D341Med (cell line): ENCODE measurements around the gene PRMT7.

ENCODE experiments used
- DNase-seq: peaks from one replicate; pipeline ENCODE4 v3.0.0; 2012; ENCODE audit warnings: low spot score

PRMT7 gene

GRCh38 chr16:68306633-68307032, 4.2 kb upstream of the PRMT7 start:
- DNase-seq: no peak

DNA sequence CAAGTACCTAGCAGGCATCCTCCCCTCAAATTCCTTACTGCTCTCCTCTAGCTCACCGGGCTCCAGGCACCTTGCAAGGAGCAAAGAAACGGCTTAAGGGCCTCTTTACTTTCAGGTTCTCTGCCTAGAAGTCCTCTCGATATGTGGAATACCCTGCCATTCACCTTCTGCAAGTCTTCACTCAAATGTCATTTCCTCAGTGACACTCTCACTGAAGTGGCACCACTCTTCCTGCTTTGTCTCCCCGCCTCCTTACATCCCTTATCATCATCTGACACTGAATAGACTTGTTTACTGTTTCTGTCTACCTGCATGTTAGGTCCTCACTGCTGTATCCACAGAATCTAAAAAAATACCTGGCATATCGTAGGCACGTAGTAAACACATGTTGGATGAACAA, 1.0 kb upstream of the PRMT7 start:
- DNase-seq: no peak

DNA sequence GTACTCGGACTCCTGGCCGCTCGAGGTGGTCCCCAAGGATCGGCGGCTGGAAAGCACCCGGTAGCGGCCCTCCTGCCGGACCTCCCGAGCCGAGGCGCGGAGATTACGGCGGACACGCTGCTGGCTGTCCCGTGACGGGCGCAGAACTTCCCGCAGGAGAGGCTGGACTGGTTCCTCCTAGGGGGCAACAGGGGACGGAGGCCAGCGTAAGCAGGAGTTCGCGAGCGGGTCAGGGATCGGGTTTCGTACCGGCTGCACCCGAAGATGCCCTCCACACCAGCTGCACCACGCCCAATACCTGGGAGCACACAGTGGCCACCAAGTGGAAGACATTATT, 414 bp upstream of the PRMT7 start:
- DNase-seq: no peak

DNA sequence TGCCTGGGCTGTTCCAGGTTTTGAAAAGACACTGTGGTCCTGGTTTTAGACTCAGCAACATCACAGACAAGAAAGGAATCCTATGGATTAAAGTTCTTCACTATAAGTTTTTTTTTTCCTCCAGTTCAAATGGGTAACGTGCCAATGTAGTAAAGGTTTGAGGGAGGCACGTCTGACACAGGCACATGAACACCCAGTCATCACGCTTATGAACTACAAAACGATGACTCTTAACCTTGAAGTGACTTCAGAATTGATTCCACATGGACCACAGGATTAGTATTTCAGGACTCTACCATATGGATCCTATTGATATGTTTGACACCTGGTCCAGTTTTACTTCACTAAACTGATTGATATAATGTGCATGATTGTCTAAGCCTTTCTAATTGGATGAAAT, 2.3 kb downstream of the PRMT7 start:
- no peak for DNase-seq

- DNase-seq: no peak
Observed at GRCh38 chr16:68319185-68319908, 8.5 kb downstream of the PRMT7 start.

- no peak for DNase-seq
Observed at GRCh38 chr16:68324336-68324735, 13.5 kb downstream of the PRMT7 start.

DNA sequence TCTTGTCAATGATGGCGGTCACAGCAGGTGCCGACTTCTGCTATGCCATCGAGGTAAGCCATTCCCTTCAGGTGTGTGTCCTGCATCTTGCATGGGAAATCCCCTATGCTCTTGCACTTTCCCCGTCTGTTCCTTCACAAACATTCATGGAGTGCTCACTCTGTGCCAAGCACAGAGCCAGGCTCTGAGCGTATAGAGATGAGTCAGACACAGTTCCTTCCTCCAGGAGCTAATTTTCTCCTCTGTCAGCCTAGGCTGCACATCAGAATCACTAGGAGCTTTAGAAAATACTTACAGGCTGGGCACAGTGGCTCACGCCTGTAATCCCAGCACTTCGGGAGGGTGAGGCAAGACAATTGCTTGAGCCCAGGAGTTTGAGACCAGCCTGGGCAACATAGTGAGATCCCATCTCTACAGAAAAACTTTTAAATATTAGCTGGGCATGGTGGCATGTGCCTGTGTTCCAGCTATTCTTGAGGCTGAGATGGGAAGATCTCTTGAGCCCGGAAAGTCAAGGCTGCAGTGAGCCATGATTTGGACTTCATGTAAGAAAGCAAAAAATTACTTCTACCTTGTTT, 14.1 kb downstream of the PRMT7 start:
- DNase-seq: no peak

DNA sequence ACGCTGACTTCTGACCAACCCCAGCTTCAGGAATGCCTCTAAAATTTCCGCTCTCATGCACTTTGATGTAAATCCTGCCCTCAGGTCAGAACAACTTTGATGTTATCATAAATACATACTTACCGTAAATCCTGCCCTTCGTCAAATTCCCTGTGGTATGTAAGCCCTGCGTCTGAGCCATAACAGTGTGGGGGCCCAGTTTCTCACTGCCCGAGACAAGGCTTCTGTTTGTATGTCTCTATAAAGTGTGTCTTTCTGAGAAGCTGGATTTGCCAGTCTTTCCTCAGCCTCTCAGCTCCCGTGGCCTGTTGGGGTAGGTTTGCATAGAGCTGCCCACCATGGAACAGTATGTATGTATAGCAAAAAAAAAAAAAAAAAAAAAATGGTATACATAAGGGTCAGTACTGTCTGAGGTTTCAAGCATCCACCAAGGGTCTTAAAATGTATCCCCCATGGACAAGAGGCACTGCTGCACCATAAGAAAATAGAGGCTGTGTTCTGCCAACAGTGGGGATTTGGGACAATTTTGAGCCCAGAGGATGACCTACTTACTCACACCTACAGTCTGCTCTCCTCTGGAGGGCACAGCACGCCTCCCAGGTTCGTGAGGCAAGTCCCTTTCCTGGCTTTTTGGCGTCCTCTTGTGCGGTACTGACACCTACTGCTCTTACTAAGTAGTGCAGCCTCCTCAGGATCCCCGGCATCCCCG, 17.5 kb downstream of the PRMT7 start:
- peak; percentile 90 for DNase-seq

DNA sequence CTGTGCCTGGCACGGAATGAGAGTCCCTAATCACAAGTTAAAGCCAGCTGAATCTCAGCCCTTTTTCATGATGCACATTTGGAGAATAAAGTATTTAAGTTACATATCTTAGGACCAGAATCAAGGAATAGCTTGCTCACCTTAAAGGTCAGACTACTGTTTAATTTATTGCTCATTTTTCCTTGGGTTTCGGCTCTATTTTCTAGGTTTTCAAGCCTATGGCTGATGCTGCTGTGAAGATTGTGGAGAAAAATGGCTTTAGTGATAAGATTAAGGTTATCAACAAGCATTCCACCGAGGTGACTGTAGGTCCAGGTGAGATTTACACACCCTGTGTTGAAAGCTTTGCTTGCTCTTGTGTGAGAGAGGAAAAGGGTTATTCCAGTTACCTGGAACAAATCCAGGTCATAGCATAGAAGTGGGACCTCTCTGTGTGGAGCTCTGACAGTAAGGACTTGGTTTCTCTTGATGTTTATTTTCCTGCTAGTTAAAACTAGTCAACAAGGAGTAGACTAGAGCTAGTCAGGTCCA, 18.1 kb downstream of the PRMT7 start:
- no peak for DNase-seq

- no peak for DNase-seq
Observed at GRCh38 chr16:68331879-68332410, 21.1 kb downstream of the PRMT7 start.

DNA sequence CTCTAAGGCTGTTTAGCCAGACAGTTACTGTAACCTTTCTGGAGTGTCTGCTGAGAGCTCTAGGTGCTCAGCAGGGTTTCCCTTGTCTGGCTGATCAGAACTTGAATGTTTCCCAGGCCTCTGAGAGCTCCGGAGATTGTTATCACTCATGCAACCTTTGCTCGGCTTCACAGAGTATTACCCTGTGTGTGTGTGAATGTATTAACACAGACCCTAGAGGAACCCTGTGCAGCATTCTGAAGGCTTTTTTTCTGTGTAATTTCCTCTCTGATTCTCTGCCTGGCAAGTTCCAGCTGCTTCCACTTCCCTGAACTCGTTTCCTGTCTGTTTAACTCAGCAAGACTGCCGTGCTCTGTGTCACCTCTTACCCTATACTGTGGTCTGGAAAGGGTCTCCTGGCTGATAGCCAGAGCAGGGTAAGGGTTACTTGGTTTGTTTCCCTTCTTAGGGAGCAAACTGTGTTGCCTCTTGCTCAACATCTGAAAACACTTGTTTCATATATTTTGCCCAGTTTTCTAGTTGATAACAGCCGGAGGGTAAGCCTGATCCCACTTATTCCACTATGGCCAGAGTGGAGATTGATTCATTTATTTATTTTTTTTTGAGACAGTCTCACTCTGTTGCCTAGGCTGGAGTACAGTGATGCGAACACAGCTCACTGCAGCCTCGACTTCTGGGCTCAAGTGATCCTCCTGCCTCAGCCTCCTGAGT, 21.7 kb downstream of the PRMT7 start:
- DNase-seq: no peak

- no peak for DNase-seq
Observed at GRCh38 chr16:68335175-68335574, 24.4 kb downstream of the PRMT7 start.

DNA sequence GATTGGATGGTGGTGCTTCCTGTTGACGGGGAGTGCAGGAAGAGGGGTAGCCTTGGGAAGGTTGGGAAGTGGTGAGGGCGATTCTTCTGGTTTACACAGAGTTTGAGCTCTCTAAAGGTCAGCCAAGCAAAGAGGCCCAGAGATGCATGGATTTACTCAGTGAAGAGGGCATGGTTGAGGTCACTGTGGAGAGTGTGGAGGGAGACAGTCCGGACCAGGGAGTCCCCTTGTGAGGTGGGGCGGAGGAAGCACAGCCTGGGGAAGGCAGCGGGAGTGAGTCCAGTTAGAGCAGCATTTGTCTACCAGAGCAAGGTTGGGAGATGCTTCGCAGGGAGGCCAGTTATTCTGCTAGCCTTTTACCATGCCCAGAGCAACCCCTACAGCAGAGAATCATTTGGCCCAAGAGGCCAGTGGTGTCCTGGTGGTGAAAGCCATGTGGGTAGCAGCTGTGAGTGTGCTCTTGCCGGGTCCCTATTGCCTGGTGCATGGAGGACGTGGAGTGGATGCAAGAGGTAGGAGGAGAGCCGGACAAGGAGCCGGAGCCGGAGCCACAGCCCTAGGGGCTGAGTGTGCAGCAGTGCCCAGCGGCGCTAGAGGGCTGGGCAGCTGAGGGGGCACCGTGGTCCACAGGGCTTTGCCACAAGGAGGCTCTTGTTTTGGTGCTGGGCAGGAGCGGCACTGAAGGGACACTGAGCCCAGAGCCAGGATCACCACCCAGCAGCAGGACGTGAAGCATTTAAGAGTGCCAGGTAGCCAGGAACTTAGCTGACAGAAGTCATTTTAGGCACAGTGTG, 27.7 kb downstream of the PRMT7 start:
- DNase-seq: no peak

DNA sequence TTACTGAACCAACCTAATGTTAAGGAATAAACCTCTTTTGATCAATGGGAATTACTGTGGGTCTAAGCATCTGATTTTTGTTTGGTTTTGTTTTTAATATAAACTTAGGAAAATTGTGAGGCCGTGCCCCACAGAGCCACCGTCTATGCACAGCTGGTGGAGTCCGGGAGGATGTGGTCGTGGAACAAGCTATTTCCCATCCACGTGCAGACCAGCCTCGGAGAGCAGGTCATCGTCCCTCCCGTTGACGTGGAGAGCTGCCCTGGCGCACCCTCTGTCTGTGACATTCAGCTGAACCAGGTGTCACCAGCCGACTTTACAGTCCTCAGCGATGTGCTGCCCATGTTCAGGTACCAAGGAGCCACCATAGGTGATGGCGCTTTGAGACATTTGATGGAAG, 28.4 kb downstream of the PRMT7 start:
- DNase-seq: no peak

DNA sequence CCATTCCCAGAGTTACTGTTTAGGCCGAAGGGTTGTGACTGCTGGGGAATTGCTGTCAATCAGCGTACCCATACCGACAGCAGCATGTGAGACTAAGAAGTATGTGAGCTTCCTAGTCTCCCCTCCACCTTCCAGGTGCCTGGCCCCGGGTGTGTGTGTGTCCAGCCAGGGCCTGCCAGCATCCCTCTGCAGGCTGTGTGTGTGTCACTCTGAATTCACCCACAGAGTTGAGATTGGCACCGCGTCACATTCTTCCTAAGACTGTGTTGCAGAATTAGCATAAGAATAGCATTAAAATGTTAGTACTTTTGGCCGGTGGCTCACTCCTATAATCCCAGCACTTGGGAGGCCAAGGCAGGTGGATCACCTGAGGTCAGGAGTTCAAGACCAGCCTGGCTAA, 31.8 kb downstream of the PRMT7 start:
- no peak for DNase-seq

GRCh38 chr16:68343137-68343536, 32.3 kb downstream of the PRMT7 start:
- DNase-seq: no peak

DNA sequence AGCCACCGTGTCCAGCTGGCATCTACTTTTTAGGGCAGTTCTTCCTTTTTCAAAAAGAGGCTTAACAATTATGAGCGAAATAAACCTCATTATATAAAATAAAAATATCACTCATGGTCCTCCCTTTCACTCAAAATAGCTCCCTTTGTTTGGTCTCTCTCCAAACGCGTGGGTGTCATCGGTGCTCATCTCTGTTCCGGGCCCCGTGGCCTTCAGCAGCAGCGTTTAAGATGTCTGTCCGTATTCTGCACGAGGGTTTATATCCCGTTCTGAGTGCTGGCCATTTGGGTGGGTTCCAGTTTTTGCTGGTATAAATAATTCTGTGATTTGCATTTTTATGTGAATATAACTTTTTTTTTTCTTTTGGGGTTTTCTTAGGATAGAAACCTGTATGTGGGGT, 33.4 kb downstream of the PRMT7 start:
- DNase-seq: no peak

DNA sequence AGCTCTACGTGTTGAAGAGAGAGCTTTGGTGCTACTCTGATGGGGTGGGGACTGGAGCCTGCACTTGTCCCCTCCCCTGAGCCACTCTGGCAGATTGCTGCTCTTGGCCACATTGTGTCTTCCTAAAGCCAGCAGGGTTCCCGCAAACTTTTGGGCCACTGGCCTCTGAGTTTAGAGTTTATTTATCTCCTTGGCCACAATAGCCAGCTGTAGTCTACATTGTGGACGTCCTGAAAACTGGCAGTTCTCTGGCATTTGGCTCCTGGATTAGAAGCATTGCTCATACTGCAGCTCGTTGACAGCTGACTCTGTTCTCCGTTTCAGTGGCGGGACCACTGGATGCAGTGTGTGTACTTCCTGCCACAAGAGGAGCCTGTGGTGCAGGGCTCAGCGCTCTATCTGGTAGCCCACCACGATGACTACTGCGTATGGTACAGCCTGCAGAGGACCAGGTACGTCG, 34.6 kb downstream of the PRMT7 start:
- no peak for DNase-seq

DNA sequence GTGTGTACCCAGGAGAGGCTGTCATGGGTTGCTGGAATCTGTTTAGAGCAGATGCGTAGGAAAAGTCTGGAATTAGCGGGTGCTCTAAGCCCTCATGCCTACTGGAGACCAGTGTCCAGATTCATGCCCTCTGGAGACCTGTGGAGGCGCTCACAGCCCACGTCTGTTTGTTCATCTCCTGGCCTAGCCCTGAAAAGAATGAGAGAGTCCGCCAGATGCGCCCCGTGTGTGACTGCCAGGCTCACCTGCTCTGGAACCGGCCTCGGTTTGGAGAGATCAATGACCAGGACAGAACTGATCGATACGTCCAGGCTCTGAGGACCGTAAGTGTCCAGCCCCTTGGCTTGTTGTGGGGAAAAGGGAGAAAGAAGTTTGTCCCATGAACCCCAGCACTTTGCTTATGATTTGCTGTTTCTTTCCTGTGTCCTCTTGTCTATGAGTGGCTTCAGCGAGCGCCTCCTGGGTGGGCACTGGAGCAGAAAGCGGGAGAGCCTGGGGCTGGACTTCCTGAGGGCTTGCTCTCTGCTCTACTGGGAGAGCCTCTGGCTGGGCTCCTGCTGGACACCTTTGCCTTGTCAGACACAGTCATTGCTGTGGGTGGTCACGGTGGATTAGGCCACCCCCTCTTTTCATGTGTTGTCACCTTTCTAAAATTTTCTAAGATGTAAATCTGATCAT, 35.3 kb downstream of the PRMT7 start:
- no peak for DNase-seq

DNA sequence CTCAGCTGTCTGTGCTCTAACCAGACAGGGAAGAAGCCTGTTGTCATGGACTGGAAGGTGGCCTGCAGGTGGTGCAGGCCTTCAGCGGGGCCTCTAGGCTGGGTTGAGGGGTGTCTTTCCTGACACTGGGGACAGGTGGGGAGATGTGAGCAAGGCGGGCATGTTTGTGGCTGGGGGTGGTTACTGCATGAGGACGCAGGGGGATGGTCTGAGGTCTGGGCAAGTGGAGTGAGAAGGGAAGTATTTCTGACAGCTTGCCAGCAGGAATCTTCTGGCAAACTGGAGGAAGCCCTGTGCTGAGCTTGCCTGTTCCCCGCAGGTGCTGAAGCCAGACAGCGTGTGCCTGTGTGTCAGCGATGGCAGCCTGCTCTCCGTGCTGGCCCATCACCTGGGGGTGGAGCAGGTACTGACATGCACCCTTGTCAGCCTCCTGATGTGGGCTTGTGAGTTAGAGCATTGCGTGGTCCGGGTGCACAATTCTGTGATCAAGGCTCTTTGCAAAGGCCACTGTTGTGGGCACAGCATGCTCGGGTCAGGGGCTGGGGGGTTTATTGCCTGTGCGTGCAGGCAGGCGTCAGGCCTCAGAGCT, 36.2 kb downstream of the PRMT7 start:
- DNase-seq: no peak

GRCh38 chr16:68347605-68348004, 36.8 kb downstream of the PRMT7 start:
- no peak for DNase-seq
